ENCODE measurements around the gene ANO4.

The ANO4 gene

DNA sequence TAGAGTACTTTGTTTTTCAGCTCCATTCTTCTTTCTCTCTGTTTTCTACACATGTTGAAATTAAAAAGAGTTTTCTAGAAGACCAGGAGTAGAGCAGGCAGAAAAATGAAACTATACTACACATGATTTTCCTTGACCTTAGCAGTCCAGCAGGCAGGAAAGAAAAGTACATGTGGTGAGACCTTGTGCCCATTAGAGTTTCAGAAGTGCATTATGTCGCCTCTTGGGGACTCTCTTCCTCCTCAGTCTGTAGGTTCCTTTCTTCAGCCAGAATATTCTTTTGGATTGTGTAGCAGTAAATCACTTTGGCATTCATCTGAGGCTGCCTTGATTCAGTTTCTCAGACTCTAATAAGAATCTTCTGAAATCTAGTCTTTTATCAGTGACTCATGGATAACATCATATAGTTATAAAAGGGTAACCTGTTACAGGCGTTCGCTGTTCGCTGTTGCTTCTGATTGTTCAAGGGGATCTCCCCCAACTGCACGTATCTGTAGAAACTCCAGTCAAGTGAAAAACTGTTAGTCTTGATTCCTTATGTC lies 161.8 kb downstream of the ANO4 start:
- peaks cover 8% of the 10 kb centered on the region; the same call in 1 of the 2 replicates for H3K4me1 ChIP-seq
- H3K9ac ChIP-seq, result no peak overlapping the region
- H3K4me2 ChIP-seq, result no peak overlapping the region
- no peaks in the 10 kb centered on the region for H3K27me3 ChIP-seq
- H3K36me3 ChIP-seq, result no peaks in the 10 kb centered on the region
- no peak overlapping the region for H3K4me3 ChIP-seq
- no peak overlapping the region for H3K27ac ChIP-seq
- no peaks in the 10 kb centered on the region for H3K9me3 ChIP-seq
- TF ChIP-seq Cebpa-rat (IDR thresholded peaks at IDR 0.05), result no peak
- no peaks in the 10 kb centered on the region for H4K20me1 ChIP-seq

DNA sequence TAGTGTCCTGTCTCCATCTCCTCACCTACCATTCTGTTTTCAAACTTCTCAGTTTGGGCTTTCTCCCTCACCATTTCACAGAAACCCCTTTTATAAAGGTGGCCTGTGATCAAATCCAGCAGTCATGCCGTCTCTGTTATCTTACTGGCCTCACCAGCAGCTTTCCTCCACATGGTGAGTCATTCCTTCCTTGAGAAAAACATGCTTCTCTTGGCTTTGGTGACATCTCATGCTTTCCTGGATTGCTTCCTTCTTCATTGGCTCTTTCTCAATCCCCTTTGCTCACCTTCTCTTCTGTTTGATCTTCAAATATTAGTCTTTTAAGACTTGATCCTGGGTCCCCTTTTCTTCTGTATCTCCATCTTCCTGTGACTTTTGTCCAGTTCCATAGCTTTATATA lies 164.9 kb downstream of the ANO4 start:
- Histone ChIP-seq H3K36me3 (no peaks in the 10 kb centered on the region), H3K27me3 (no peaks in the 10 kb centered on the region), H3K4me1 (peaks cover 6% of the 10 kb centered on the region; the same call in 1 of the 2 replicates), H3K9me3 (no peaks in the 10 kb centered on the region), H3K27ac (no peak overlapping the region), H4K20me1 (no peaks in the 10 kb centered on the region), H3K9ac (no peak overlapping the region), H3K4me2 (no peak overlapping the region), H3K4me3 (no peak overlapping the region)
- TF ChIP-seq Cebpa-rat (IDR thresholded peaks at IDR 0.05), result no peak

DNA sequence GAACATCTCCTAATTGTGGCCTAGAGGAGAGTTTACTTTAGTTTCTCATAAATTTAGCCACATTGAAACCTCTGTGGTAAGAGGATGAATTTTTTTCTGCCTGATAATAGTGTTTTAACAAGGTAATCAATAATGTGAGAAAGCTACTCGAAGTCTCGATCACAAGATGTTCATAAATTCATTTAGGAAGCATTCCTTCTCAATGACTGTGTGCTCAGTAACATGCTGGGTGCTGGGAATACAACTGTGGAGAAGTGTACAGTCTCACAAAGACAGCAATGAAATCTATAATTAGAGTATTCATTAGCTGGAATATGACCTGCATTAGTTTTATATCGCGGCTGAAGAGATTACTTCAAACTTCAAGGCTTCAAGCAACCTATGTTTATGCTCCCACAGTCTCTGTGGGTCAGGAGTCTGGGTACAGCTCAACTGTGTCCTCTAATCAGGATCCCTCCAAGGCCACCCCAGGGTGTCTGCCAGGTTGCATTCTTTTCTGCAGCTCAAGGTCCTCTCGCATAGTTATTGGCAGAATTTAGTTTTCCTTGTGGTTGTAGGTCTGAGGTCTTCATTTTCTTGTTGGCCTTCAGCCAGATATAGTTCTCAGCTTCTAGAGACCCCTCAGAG lies 167.6 kb downstream of the ANO4 start:
- Histone ChIP-seq H3K9ac (no peak overlapping the region), H3K36me3 (no peaks in the 10 kb centered on the region), H3K27me3 (no peaks in the 10 kb centered on the region), H3K4me3 (no peak overlapping the region), H4K20me1 (no peaks in the 10 kb centered on the region), H3K4me2 (no peak overlapping the region), H3K9me3 (no peaks in the 10 kb centered on the region), H3K4me1 (no peaks in the 10 kb centered on the region), H3K27ac (no peak overlapping the region)
- TF ChIP-seq Cebpa-rat (IDR thresholded peaks at IDR 0.05), result no peak

- H3K4me1 ChIP-seq, result no peaks in the 10 kb centered on the region
- H3K4me3 ChIP-seq, result no peak overlapping the region
- no peak overlapping the region for H3K4me2 ChIP-seq
- H3K27ac ChIP-seq, result no peak overlapping the region
- TF ChIP-seq Cebpa-rat (IDR thresholded peaks at IDR 0.05), result no peak
- H3K36me3 ChIP-seq, result no peaks in the 10 kb centered on the region
- H4K20me1 ChIP-seq, result no peaks in the 10 kb centered on the region
- no peak overlapping the region for H3K9ac ChIP-seq
- H3K27me3 ChIP-seq, result no peaks in the 10 kb centered on the region
- H3K9me3 ChIP-seq, result no peaks in the 10 kb centered on the region
Observed at GRCh38 chr12:100963381-100963780, 168.8 kb downstream of the ANO4 start.

- Histone ChIP-seq H3K36me3 (no peaks in the 10 kb centered on the region), H3K9ac (no peak overlapping the region), H3K9me3 (no peaks in the 10 kb centered on the region), H3K4me3 (no peak overlapping the region), H3K27me3 (no peaks in the 10 kb centered on the region), H3K4me1 (no peaks in the 10 kb centered on the region), H3K27ac (no peak overlapping the region), H4K20me1 (no peaks in the 10 kb centered on the region), H3K4me2 (no peak overlapping the region)
- no peak for TF ChIP-seq Cebpa-rat (IDR thresholded peaks at IDR 0.05)
Observed at GRCh38 chr12:100964028-100964427, 169.5 kb downstream of the ANO4 start.

DNA sequence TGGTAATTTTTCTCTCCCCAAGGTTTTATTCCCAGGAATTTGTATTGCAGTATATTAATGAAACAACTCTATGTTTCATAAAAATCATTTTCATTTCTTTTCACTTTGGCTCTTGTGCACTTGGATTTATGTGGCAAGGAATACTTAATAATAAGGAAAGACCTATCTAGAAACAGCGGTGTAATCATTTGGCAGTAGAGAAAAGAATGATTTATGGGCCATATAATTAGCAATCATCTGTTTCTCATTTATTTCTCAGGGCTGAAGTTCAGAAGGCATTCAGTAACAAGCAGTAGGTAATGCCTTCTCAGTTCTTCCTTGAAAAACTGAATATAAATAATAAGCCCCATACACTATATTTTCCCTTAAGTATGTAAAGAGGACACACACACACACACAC lies 172.6 kb downstream of the ANO4 start:
- H4K20me1 ChIP-seq, result no peaks in the 10 kb centered on the region
- H3K9ac ChIP-seq, result no peak overlapping the region
- H3K4me1 ChIP-seq, result no peaks in the 10 kb centered on the region
- no peak overlapping the region for H3K27ac ChIP-seq
- no peak overlapping the region for H3K4me3 ChIP-seq
- no peaks in the 10 kb centered on the region for H3K36me3 ChIP-seq
- no peaks in the 10 kb centered on the region for H3K27me3 ChIP-seq
- TF ChIP-seq Cebpa-rat (IDR thresholded peaks at IDR 0.05), result no peak
- H3K4me2 ChIP-seq, result no peak overlapping the region
- no peaks in the 10 kb centered on the region for H3K9me3 ChIP-seq

DNA sequence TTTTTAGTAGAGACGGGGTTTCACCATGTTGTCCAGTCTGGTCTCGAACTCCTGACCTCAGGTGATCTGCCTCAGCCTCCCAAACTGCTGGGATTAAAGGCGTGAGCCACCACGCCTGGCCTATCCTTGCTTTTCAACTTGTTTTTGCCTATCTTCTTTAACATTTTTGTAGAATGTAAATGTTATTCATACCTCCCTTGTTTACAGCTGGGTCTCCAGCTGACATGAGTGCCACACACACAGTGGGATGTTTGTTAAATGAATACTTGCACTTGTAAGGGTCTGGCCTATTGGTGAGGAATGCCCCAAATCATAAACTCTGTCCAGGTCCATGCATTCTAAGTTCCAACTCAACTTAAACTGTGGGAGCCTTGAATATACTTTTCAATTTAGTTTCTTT lies 176.3 kb downstream of the ANO4 start:
- H3K4me2 ChIP-seq, result no peak overlapping the region
- TF ChIP-seq Cebpa-rat (IDR thresholded peaks at IDR 0.05), result no peak
- no peaks in the 10 kb centered on the region for H3K9me3 ChIP-seq
- no peak overlapping the region for H3K27ac ChIP-seq
- H3K4me3 ChIP-seq, result no peak overlapping the region
- H3K27me3 ChIP-seq, result no peaks in the 10 kb centered on the region
- H3K4me1 ChIP-seq, result no peaks in the 10 kb centered on the region
- H3K36me3 ChIP-seq, result no peaks in the 10 kb centered on the region
- no peaks in the 10 kb centered on the region for H4K20me1 ChIP-seq
- H3K9ac ChIP-seq, result no peak overlapping the region

GRCh38 chr12:100972121-100972520 lies 177.5 kb downstream of the ANO4 start:
- Histone ChIP-seq H3K27ac (no peak overlapping the region), H3K4me2 (no peak overlapping the region), H3K36me3 (no peaks in the 10 kb centered on the region), H3K9me3 (no peaks in the 10 kb centered on the region), H3K9ac (no peak overlapping the region), H4K20me1 (no peaks in the 10 kb centered on the region), H3K4me1 (no peaks in the 10 kb centered on the region), H3K4me3 (no peak overlapping the region), H3K27me3 (no peaks in the 10 kb centered on the region)
- no peak for TF ChIP-seq Cebpa-rat (IDR thresholded peaks at IDR 0.05)

DNA sequence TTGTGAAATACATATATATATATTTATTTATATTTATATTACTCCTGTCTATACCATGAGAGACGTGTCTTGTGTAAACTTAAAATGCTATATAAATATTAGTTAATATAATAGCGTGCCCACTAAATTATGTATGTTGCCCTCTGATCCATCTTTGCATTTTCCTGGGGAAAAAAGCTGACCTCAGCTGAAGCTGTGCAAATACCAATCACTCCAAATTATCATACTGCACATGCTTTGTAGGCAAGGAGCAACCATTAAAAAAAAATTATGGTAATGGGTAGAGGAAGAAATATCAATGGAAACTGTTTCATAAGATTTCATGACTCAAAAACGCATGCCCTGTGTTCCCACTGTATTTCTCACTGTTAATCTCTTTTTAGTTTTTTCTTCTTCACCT lies 179.8 kb downstream of the ANO4 start:
- Histone ChIP-seq H3K9me3 (no peaks in the 10 kb centered on the region), H3K4me2 (no peak overlapping the region), H3K9ac (no peak overlapping the region), H3K36me3 (no peaks in the 10 kb centered on the region), H3K27me3 (no peaks in the 10 kb centered on the region), H3K27ac (no peak overlapping the region), H3K4me3 (no peak overlapping the region), H4K20me1 (no peaks in the 10 kb centered on the region), H3K4me1 (no peaks in the 10 kb centered on the region)
- TF ChIP-seq Cebpa-rat (IDR thresholded peaks at IDR 0.05), result no peak

- no peak overlapping the region for H3K4me2 ChIP-seq
- H4K20me1 ChIP-seq, result no peaks in the 10 kb centered on the region
- no peaks in the 10 kb centered on the region for H3K9me3 ChIP-seq
- TF ChIP-seq Cebpa-rat (IDR thresholded peaks at IDR 0.05), result no peak
- no peak overlapping the region for H3K4me3 ChIP-seq
- no peaks in the 10 kb centered on the region for H3K4me1 ChIP-seq
- H3K36me3 ChIP-seq, result no peaks in the 10 kb centered on the region
- H3K27me3 ChIP-seq, result no peaks in the 10 kb centered on the region
- H3K9ac ChIP-seq, result no peak overlapping the region
- no peak overlapping the region for H3K27ac ChIP-seq
Observed at GRCh38 chr12:100974747-100975146, 180.2 kb downstream of the ANO4 start.

DNA sequence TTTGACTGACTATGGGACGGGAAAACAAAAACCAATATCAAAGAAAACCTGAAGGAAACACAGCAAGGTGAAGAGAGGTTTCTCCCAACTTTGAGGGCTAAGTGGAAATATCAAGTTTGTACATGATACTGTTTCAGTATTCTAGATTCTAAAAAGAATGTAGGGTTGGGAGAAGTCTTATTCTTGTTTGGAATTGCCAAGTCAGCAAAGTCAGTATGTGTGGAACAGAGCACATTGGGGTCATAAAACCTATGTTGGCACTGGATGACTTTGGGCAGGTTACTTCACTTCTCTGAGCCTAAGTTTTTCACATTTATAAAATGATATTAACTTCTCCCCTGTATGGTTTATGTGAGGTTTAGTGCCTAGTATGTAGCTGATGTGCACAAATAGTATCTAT lies 182.2 kb downstream of the ANO4 start:
- no peaks in the 10 kb centered on the region for H3K4me1 ChIP-seq
- no peaks in the 10 kb centered on the region for H3K36me3 ChIP-seq
- H4K20me1 ChIP-seq, result no peaks in the 10 kb centered on the region
- no peak overlapping the region for H3K4me2 ChIP-seq
- H3K9ac ChIP-seq, result no peak overlapping the region
- no peak for TF ChIP-seq Cebpa-rat (IDR thresholded peaks at IDR 0.05)
- H3K27me3 ChIP-seq, result no peaks in the 10 kb centered on the region
- H3K27ac ChIP-seq, result no peak overlapping the region
- no peaks in the 10 kb centered on the region for H3K9me3 ChIP-seq
- no peak overlapping the region for H3K4me3 ChIP-seq
